NCI-H2029 (cell line): ENCODE results near the gene BOK.
A peak's percentile ranks its signal among the peaks of the same experiment; 100 is the strongest.

Source experiments
- DNase-seq: peaks from one replicate; lab custom pipeline; 2025; lab: John Stamatoyannopoulos, UW

BOK gene

GRCh38 chr2:241539616-241540374 lies 18.8 kb upstream of the BOK start:
- no peak for DNase-seq

GRCh38 chr2:241540401-241540770 lies 18.2 kb upstream of the BOK start:
- DNase-seq: no peak

GRCh38 chr2:241540771-241541561 lies 17.6 kb upstream of the BOK start:
- peak; percentile 22 for DNase-seq

GRCh38 chr2:241541564-241542277 lies 16.8 kb upstream of the BOK start:
- DNase-seq: no peak

GRCh38 chr2:241542278-241542605 lies 16.3 kb upstream of the BOK start:
- no peak for DNase-seq

GRCh38 chr2:241545106-241545505 lies 13.4 kb upstream of the BOK start:
- no peak for DNase-seq

GRCh38 chr2:241545523-241546473 lies 12.7 kb upstream of the BOK start:
- DNase-seq: no peak

- no peak for DNase-seq
Measured at GRCh38 chr2:241546771-241547498, 11.6 kb upstream of the BOK start.

GRCh38 chr2:241547781-241548450 lies 10.6 kb upstream of the BOK start:
- no peak for DNase-seq

GRCh38 chr2:241548451-241548835 lies 10.1 kb upstream of the BOK start:
- no peak for DNase-seq

- peak; percentile 42 for DNase-seq
Measured at GRCh38 chr2:241550616-241551580, 7.6 kb upstream of the BOK start.

GRCh38 chr2:241551599-241551997 lies 6.9 kb upstream of the BOK start:
- DNase-seq: no peak

GRCh38 chr2:241551998-241552737 lies 6.4 kb upstream of the BOK start:
- DNase-seq: no peak

GRCh38 chr2:241553512-241553830 lies 5.1 kb upstream of the BOK start:
- no peak for DNase-seq

- DNase-seq: no peak
Measured at GRCh38 chr2:241553981-241554380, 4.6 kb upstream of the BOK start.

- no peak for DNase-seq
Measured at GRCh38 chr2:241554610-241555322, 3.8 kb upstream of the BOK start.

- DNase-seq: no peak
Measured at GRCh38 chr2:241555711-241556110, 2.8 kb upstream of the BOK start.

- DNase-seq: no peak
Measured at GRCh38 chr2:241556746-241557145, 1.8 kb upstream of the BOK start.
